Measurements from ENCODE around the gene HPCA.

DNA sequence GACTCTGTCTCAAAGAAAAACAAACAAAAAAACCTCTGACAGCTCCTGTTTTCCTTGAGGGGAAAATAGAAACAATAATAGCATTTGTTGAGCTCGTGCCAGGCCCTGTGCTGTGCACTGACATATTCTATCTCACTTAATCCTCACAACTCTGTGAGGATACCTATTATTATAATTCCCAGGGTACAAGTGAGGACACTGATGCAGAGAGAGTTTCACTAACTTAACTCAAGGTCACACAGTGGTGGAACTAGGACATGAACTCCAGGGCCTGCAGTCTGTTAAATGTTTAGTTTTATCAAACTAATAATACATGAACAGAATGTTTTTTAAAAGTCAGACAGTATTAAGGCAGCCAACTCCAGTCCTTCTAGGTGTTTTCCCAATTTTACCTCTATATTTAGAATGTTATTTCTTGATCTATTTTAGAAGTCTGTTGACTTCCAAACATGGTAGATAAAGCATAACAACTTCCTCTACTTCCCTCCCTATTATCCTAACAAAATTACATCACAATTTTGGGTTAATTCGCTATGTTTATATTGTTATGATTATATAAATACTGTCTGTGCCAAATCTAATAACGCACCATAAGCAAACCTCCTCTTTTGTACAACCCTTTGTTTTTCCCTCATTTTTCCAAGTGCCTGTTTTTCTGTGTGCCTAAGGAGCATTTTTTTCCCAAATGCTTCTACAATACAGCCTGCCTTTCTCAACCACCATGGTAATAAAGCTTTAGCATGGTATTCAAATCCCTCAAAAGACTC lies 20.5 kb upstream of the HPCA start:
- TF ChIP-seq, protein P1, sequence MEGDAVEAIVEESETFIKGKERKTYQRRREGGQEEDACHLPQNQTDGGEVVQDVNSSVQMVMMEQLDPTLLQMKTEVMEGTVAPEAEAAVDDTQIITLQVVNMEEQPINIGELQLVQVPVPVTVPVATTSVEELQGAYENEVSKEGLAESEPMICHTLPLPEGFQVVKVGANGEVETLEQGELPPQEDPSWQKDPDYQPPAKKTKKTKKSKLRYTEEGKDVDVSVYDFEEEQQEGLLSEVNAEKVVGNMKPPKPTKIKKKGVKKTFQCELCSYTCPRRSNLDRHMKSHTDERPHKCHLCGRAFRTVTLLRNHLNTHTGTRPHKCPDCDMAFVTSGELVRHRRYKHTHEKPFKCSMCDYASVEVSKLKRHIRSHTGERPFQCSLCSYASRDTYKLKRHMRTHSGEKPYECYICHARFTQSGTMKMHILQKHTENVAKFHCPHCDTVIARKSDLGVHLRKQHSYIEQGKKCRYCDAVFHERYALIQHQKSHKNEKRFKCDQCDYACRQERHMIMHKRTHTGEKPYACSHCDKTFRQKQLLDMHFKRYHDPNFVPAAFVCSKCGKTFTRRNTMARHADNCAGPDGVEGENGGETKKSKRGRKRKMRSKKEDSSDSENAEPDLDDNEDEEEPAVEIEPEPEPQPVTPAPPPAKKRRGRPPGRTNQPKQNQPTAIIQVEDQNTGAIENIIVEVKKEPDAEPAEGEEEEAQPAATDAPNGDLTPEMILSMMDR (conservative IDR thresholded peaks at IDR 0.05): no peak
- no peak for TF ChIP-seq ZFX (IDR thresholded peaks at IDR 0.05)

Data from C4-2B (cell line).